B cell (primary cell): ENCODE results near the gene ADSS1.

Experiments
- CTCF ChIP-seq: fragments of 200-600 bp; IDR thresholded peaks from one replicate; pipeline ENCODE4 v1.8.0; 2022; ENCODE audit warnings: antibody characterized with exemption, mild to moderate bottlenecking
- EZH2 ChIP-seq: IDR thresholded peaks from 2 replicates; pipeline ENCODE4 v1.6.1; 2012; ENCODE audit warnings: borderline replicate concordance, low read depth, mild to moderate bottlenecking, moderate library complexity, low read length; ENCODE audit not compliant: insufficient read depth, poor library complexity, severe bottlenecking

GRCh38 chr14:104742586-104743455, 18.8 kb downstream of the ADSS1 start:
- TF ChIP-seq EZH2 = no peak
- TF ChIP-seq CTCF = no peak
